LNCAP (cell line): ENCODE results near the gene MRPL24.

Experiments
- TF ChIP-seq, protein P1 (sequence below): fragments of 450-650 bp; IDR thresholded peaks from 2 replicates; pipeline ENCODE4 v1.5.1; 2017; ENCODE audit warnings: mild to moderate bottlenecking

The MRPL24 gene

DNA sequence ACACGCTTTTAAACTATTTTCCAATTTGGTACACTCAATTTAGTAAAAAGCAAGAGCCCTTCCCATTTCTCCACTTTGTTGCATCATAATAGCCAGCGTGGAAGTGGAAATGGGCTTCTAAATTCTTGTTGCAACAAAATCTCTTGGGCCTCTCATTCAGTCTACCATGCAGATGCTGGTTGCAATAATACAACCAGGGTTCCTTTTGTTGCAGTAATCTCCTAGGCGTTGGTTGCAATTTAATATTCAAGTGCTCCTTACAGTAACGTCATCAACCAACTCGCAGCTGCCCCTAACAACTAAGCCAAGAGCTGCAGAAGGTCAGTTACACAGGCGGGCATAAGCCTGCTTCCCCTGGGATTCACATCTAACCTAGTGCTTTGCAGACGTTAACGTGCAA, 13.3 kb upstream of the MRPL24 start:
- TF ChIP-seq, protein P1, sequence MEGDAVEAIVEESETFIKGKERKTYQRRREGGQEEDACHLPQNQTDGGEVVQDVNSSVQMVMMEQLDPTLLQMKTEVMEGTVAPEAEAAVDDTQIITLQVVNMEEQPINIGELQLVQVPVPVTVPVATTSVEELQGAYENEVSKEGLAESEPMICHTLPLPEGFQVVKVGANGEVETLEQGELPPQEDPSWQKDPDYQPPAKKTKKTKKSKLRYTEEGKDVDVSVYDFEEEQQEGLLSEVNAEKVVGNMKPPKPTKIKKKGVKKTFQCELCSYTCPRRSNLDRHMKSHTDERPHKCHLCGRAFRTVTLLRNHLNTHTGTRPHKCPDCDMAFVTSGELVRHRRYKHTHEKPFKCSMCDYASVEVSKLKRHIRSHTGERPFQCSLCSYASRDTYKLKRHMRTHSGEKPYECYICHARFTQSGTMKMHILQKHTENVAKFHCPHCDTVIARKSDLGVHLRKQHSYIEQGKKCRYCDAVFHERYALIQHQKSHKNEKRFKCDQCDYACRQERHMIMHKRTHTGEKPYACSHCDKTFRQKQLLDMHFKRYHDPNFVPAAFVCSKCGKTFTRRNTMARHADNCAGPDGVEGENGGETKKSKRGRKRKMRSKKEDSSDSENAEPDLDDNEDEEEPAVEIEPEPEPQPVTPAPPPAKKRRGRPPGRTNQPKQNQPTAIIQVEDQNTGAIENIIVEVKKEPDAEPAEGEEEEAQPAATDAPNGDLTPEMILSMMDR = no peak

GRCh38 chr1:156752843-156753482, 12.1 kb upstream of the MRPL24 start:
- TF ChIP-seq, protein P1 = no peak

DNA sequence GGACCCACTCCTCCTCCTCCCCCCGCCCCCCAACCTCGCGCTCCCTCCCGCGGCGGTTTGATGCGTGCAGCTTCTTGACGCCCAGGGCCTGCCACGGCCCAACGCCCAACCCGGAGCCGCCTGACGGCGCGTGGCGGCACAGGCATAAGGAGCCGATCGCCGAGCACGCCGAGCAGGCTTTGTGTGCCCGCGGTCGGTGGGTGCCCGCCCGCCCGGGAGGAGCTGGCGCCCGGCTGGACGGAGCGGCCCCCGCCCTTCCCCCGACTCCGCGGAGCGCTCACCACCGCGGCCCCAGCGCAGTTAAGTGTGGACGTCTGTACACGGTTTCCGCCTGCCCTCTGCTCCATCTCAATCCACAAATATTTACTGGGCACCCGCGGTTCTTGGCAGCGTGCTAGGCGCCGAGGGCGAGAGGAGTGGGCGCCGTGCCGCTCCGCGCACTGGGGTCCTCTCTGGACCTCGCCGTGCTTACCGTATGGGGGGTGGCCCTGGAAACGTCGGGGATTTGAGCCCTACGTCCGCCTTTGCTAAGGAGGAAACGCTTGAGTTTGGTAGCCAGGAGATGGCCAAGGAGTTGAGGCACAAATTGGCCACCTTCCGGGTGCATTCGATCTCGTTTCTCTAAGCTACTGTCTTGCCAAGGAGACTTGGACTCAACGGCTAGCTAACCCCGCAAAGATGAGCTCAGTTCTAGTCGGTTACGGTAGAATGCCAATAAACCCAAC, 11.0 kb upstream of the MRPL24 start:
- TF ChIP-seq, protein P1 = no peak

GRCh38 chr1:156751451-156751756, 10.5 kb upstream of the MRPL24 start, which contains the start of gene HDGF:
TSS of gene HDGF (minus strand) at chr1:156751675. CDS start at chr1:156751429, 246 bp downstream.
- TF ChIP-seq, protein P1 = no peak

- TF ChIP-seq, protein P1 = no peak
Observed at GRCh38 chr1:156750711-156751450, 10.0 kb upstream of the MRPL24 start.

DNA sequence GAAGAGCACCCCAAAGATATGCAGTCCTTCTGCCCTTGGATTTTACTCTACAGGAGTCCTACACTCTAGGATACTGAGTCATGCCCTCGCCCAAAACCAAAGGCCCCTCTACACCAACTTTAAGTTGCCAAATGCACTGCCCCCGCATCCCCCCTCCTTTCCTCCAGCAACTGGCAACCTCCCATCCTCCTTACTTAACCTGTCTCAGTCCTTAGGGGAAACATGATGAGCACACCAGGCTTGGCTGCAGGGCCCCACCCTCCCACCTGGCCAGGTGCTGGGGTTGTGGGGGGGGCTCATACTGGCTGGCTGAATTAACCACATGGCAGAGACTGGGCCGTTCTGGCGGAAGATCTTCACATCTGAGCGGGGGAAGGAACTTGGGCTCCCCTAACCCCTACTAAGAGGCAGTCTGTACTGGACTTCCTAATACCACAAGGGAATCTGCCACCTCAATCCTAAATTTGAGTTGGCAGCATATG, 9.3 kb upstream of the MRPL24 start:
- TF ChIP-seq, protein P1 = no peak

- TF ChIP-seq, protein P1 = no peak
Observed at GRCh38 chr1:156749419-156750118, 8.7 kb upstream of the MRPL24 start.
